Measurements from ENCODE around the gene SLC40A1. TPM values are rescaled to one million over a fixed set of nuclear protein-coding genes. Genes with fewer than 3 reads are reported as not detected.

Gene SLC40A1
- total RNA-seq, 1 experiment from 2014 or later, result not detected

- no peaks in the 10 kb centered on the region for H3K79me1 ChIP-seq (ENCODE audit: insufficient read depth, low read depth, low read length, poor library complexity, severe bottlenecking)
- no peaks in the 10 kb centered on the region for H3K9me3 Mint-ChIP-seq
- H2BK12ac ChIP-seq (ENCODE audit: insufficient read length, low read depth, low read length), result no peak overlapping the region
- no peak overlapping the region for H2AFZ ChIP-seq (ENCODE audit: low read length)
- no peak overlapping the region for H3K56ac ChIP-seq (ENCODE audit: insufficient read length, low read depth, low read length)
- no peak overlapping the region for H4K91ac ChIP-seq (ENCODE audit: insufficient read length, low read depth, low read length)
- no peak overlapping the region for H3K18ac ChIP-seq (ENCODE audit: insufficient read length, low read depth, low read length)
- WGBS (ENCODE audit: extremely low coverage, insufficient read length, low lambda C conversion rate), result no CpG with 5 or more reads among the region's 1 CpG
- no peak overlapping the region for H4K8ac ChIP-seq (replicated peaks; ENCODE audit: insufficient read length, low read depth, low read length)
- H3K9ac ChIP-seq (ENCODE audit: extremely low read depth, insufficient read length, low read length), result no peak overlapping the region
- no peak overlapping the region for H3K4ac ChIP-seq (ENCODE audit: low read depth, low read length)
- H4K20me1 ChIP-seq (ENCODE audit: control insufficient read depth, insufficient read depth, insufficient read length), result no peaks in the 10 kb centered on the region
- no peak for TF ChIP-seq CTCF (conservative IDR thresholded peaks at IDR 0.05)
- H2BK15ac ChIP-seq (ENCODE audit: low read depth, low read length), result no peak overlapping the region
- no peaks in the 10 kb centered on the region for H3K79me2 ChIP-seq (ENCODE audit: insufficient read depth, low read length)
- no peak overlapping the region for H3K27ac Mint-ChIP-seq
- no peak overlapping the region for H2BK120ac ChIP-seq (ENCODE audit: low read depth, low read length, poor library complexity, severe bottlenecking)
- no peaks in the 10 kb centered on the region for H3K9me3 ChIP-seq (ENCODE audit: control insufficient read depth, low read depth, low read length)
- no peaks in the 10 kb centered on the region for H3K4me1 Mint-ChIP-seq
- no peak overlapping the region for H2BK20ac ChIP-seq (ENCODE audit: low read depth, low read length, poor library complexity, severe bottlenecking)
- H3T11ph ChIP-seq (ENCODE audit: low read length), result no peak overlapping the region
- H4K5ac ChIP-seq (ENCODE audit: insufficient read length, low read depth, low read length), result no peak overlapping the region
- no peak overlapping the region for H3K23ac ChIP-seq (ENCODE audit: insufficient read length, low read depth, low read length)
- H3K4me2 ChIP-seq (ENCODE audit: insufficient read depth, insufficient read length, low read length), result no peak overlapping the region
- H3K36me3 Mint-ChIP-seq (ENCODE audit: insufficient read depth in 1 of 3, low read depth in 3 of 3), result no peaks in the 10 kb centered on the region
- no peak overlapping the region for H3K14ac ChIP-seq (ENCODE audit: insufficient read depth, low read length)
- H3K27ac ChIP-seq (ENCODE audit: insufficient read length, low read depth, low read length), result no peak overlapping the region
- no peaks in the 10 kb centered on the region for H3K27me3 ChIP-seq (ENCODE audit: insufficient read depth, low read length)
- no peak overlapping the region for H3K4me3 Mint-ChIP-seq
- no peak overlapping the region for H2BK5ac ChIP-seq (ENCODE audit: insufficient read length, low read length)
- H3K4me1 ChIP-seq (ENCODE audit: insufficient read depth, low read length), result no peaks in the 10 kb centered on the region
- peaks cover 3% of the 10 kb centered on the region; the same call in 1 of the 2 replicates for H3K27me3 Mint-ChIP-seq (ENCODE audit: low read depth)
- H2AK5ac ChIP-seq (ENCODE audit: insufficient read length, low read length), result no peak overlapping the region
- H3K23me2 ChIP-seq (ENCODE audit: insufficient read length, low read depth, low read length, poor library complexity, severe bottlenecking), result no peaks in the 10 kb centered on the region
- DNase-seq, result no peak
Measured at GRCh38 chr2:189538402-189538801, 42.2 kb downstream of the SLC40A1 start.
